ENCODE data around the gene FOXP1.

- TF ChIP-seq CTCF (IDR thresholded peaks at IDR 0.05; ENCODE audit: low read depth, low read length, poor library complexity, severe bottlenecking) (no peak), EZH2phosphoT487 (IDR thresholded peaks at IDR 0.05; ENCODE audit: borderline replicate concordance, low read length) (no peak)
Observed at GRCh38 chr3:71133865-71134264, 449.7 kb downstream of the FOXP1 start.
